Endothelial cell of umbilical vein (primary cell): ENCODE data around the gene WDR86. TPM values are rescaled to one million over a fixed set of nuclear protein-coding genes. Genes with fewer than 3 reads are reported as not detected.

Source experiments
- BruUV-seq: library from RNA; stranded (reverse); fragments of 400-500 nt; replicated peaks from 2 replicates; lab custom pipeline; 2021; lab: Mats Ljungman, UMichigan
- CTCF ChIA-PET: fragments of 300-600, 350-600 bp; sonication (Branson Sonifier 250); formaldehyde crosslinking; loops from one replicate; lab custom pipeline; 2021; ENCODE audit warnings: antibody characterized with exemption, inconsistent platforms; lab: Charles Lee
- POLR2A ChIA-PET: fragments of 300-600, 350-600 bp; sonication (Branson Sonifier 250); formaldehyde crosslinking; loops from one replicate; lab custom pipeline; 2021; ENCODE audit warnings: antibody characterized with exemption, inconsistent platforms; lab: Charles Lee
- DNase-seq: peaks from one replicate; pipeline ENCODE4 v3.0.0-alpha.2; 2011; ENCODE audit warnings: low read depth, low spot score
- FAIRE-seq: peaks from 2 replicates; lab custom pipeline; 2011; peaks lifted over from hg19 to GRCh38; lab: Jason Lieb, UNC
- H2AFZ ChIP-seq: 2 replicates; pipeline ENCODE4 v1.6.0; 2012; ENCODE audit warnings: low read depth, low read length, control low read depth, inconsistent platforms
- H3K27ac ChIP-seq: 2 replicates; pipeline ENCODE4 v1.5.1; 2011; ENCODE audit warnings: low read depth, mild to moderate bottlenecking, control low read depth, low read length, moderate library complexity; ENCODE audit not compliant: insufficient read depth
- H3K27me3 ChIP-seq, 2 experiments: 2 replicates each; pipeline versions ENCODE4 v1.6.0 to v1.6.1; 2011; ENCODE audit warnings: low read length in 2 of 2, mixed read lengths in 1 of 2; ENCODE audit not compliant: control insufficient read depth in 2 of 2, insufficient read depth in 2 of 2
- H3K36me3 ChIP-seq, 2 experiments: 2 replicates in 1 of 2; 3 replicates in 1 of 2; pipeline ENCODE4 v1.5.1; 2011; ENCODE audit warnings: low read length in 2 of 2, mild to moderate bottlenecking in 1 of 2, moderate library complexity in 1 of 2; ENCODE audit not compliant: control insufficient read depth in 2 of 2, insufficient read depth in 2 of 2; ENCODE audit errors: extremely low read depth in 1 of 2
- H3K4me1 ChIP-seq: 3 replicates; pipeline ENCODE4 v1.5.1; 2011; ENCODE audit warnings: mild to moderate bottlenecking, low read length; ENCODE audit not compliant: control insufficient read depth, insufficient read depth; ENCODE audit errors: extremely low read depth
- H3K4me2 ChIP-seq: 2 replicates; pipeline ENCODE4 v1.6.1; 2011; ENCODE audit warnings: low read length, control low read depth, mixed read lengths; ENCODE audit not compliant: insufficient read depth
- H3K4me3 ChIP-seq, 3 experiments: fragments of 200-600 bp in 1 of 3; sonication (generic), shearing (Covaris generic) in 1 of 3; replicated peaks in 1 of 3; 2 replicates each; pipeline ENCODE4 v1.5.1; 2011 to 2016; ENCODE audit warnings: control low read depth in 3 of 3, low read length in 3 of 3, mild to moderate bottlenecking in 2 of 3, inconsistent platforms in 1 of 3, low read depth in 1 of 3, moderate library complexity in 1 of 3; ENCODE audit not compliant: insufficient read depth in 1 of 3
- H3K79me2 ChIP-seq: 2 replicates; pipeline ENCODE4 v1.6.0; 2012; ENCODE audit warnings: low read length, inconsistent platforms; ENCODE audit not compliant: control insufficient read depth, insufficient read depth
- H3K9ac ChIP-seq: replicated peaks from 2 replicates; pipeline ENCODE3; 2011; ENCODE audit warnings: low read length, control low read depth; ENCODE audit not compliant: insufficient read depth; ENCODE audit errors: extremely low read depth
- H3K9me1 ChIP-seq: replicated peaks from 3 replicates; pipeline ENCODE4 v1.6.0; 2011; ENCODE audit warnings: mild to moderate bottlenecking, low read length; ENCODE audit not compliant: control insufficient read depth, insufficient read depth; ENCODE audit errors: extremely low read depth
- H3K9me3 ChIP-seq: replicated peaks from 2 replicates; pipeline ENCODE4 v1.5.1; 2012; ENCODE audit warnings: low read length, inconsistent platforms; ENCODE audit not compliant: control insufficient read depth, insufficient read depth
- H4K20me1 ChIP-seq: replicated peaks from 2 replicates; pipeline ENCODE3; 2011; ENCODE audit warnings: mild to moderate bottlenecking, low read length; ENCODE audit not compliant: control insufficient read depth, insufficient read depth; ENCODE audit errors: extremely low read depth
- EZH2 ChIP-seq: IDR thresholded peaks from 2 replicates; pipeline ENCODE4 v1.6.1; 2012; ENCODE audit warnings: borderline replicate concordance, low read depth, mild to moderate bottlenecking, moderate library complexity, low read length, inconsistent platforms; ENCODE audit not compliant: severe bottlenecking
- FOS ChIP-seq: IDR thresholded peaks from 2 replicates; pipeline ENCODE4 v1.6.1; 2011; ENCODE audit warnings: mild to moderate bottlenecking, low read length, moderate library complexity, borderline replicate concordance; ENCODE audit not compliant: insufficient read depth
- GATA2 ChIP-seq: IDR thresholded peaks from 2 replicates; pipeline ENCODE4 v1.7.0; 2011; ENCODE audit warnings: low read depth, mild to moderate bottlenecking, moderate library complexity, mixed read lengths, low read length; ENCODE audit not compliant: insufficient read length, insufficient read depth
- JUN ChIP-seq: IDR thresholded peaks from 2 replicates; pipeline ENCODE4 v1.6.1; 2011; ENCODE audit warnings: borderline replicate concordance, low read depth; ENCODE audit not compliant: insufficient read length, insufficient read depth
- MYC ChIP-seq: IDR thresholded peaks from one replicate; pipeline ENCODE4 v1.6.1; 2011; ENCODE audit warnings: mild to moderate bottlenecking, low read depth, low read length
- POLR2A ChIP-seq: IDR thresholded peaks from 2 replicates; pipeline ENCODE4 v1.6.1; 2012; ENCODE audit warnings: low read depth, mild to moderate bottlenecking, control low read depth, low read length
- POLR2AphosphoS5 ChIP-seq: IDR thresholded peaks from 2 replicates; pipeline ENCODE4 v1.6.1; 2012; ENCODE audit warnings: low read depth, mild to moderate bottlenecking, control low read depth, low read length, moderate library complexity; ENCODE audit not compliant: insufficient read depth
- dilution Hi-C: fragments of 300-500 bp; cut with MboI; formaldehyde crosslinking; loops from one replicate; pipeline ENCODE4 v1.15.0; 2019; ENCODE audit warnings: low sequenced_read_pairs; ENCODE audit not compliant: extremely low pct_ligation_motif_present
- intact Hi-C: fragments of 100-400 bp; cut with micrococcal nuclease; formaldehyde crosslinking; loops from one replicate; pipeline ENCODE4 v1.10.0; 2022
- polyA plus RNA-seq, 4 experiments: library from polyadenylated mRNA; depleted of rRNA in 3 of 4; stranded (reverse) in 3 of 4; unstranded in 1 of 4; fragments of >200 nt; gene quantifications; 2 replicates each; pipeline versions ENCODE4 v1.2.1 to v1.2.3, GENCODE V29; 2011 to 2012; ENCODE audit warnings: missing spikeins in 1 of 4
- total RNA-seq: library from RNA; stranded (reverse); gene quantifications from 2 replicates; pipeline ENCODE4 v1.2.3, GENCODE V29; 2021
- TF ChIP-seq, protein P1 (sequence below): IDR thresholded peaks from 2 replicates; pipeline ENCODE4 v1.6.1; 2011; ENCODE audit not compliant: insufficient read depth, insufficient read length
- TF ChIP-seq, protein P2 (sequence below), 2 donors: IDR thresholded peaks; 1 replicate in 1 of 2; 2 replicates in 1 of 2; pipeline ENCODE4 v1.5.1; 2011; ENCODE audit warnings: low read length in 2 of 2, mild to moderate bottlenecking in 2 of 2, moderate library complexity in 2 of 2, control low read depth in 1 of 2, inconsistent platforms in 1 of 2, low read depth in 1 of 2; ENCODE audit not compliant: insufficient read depth in 1 of 2; ENCODE audit errors: extremely low read depth in 1 of 2

WDR86 gene
- total and polyA plus RNA-seq, 2 donors (not counting 3 experiments of a cell fraction or from before 2014, with no cell fraction given): not detected

DNA sequence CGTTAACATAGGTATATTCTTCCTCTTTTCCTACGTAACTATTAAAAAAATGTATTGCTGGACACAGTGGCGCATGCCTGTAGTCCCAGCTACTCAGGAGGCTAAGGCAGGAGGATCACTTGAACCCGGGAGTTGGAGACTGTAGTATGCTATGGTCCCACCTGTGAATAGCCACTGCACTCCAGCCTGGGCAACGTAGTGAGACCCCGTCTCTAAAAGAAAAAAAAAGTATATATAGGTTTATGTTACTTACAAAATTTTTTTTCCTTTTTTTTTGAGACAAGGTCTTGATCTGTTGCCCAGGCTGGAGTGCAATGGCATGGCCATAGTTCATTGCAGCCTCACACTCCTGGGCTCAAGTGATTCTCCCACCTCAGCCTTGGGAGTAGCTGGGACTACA is 62.6 kb downstream of the WDR86 start:
- BruUV-seq: no TSS peak
- POLR2A ChIA-PET: no interaction called here
- no peak overlapping the region for H2AFZ ChIP-seq
- H3K4me3 ChIP-seq: no peak overlapping the region
- no peaks in the 10 kb centered on the region for H3K9me1 ChIP-seq
- DNase-seq: no peak
- no peak overlapping the region for H3K9ac ChIP-seq
- H3K79me2 ChIP-seq: peaks cover 15% of the 10 kb centered on the region
- no peak for FAIRE-seq
- peaks cover 13 to 15% of the 10 kb centered on the region in 2 experiments for H3K36me3 ChIP-seq
- dilution Hi-C loops: no loop called here
- no peaks in the 10 kb centered on the region for H3K27me3 ChIP-seq
- H3K9me3 ChIP-seq: no peaks in the 10 kb centered on the region
- CTCF ChIA-PET: no interaction called here
- no peaks in the 10 kb centered on the region for H4K20me1 ChIP-seq
- no peak overlapping the region for H3K27ac ChIP-seq
- peaks cover 10% of the 10 kb centered on the region for H3K4me1 ChIP-seq
- TF ChIP-seq FOS (no peak), POLR2AphosphoS5 (no peak), MYC (no peak), EZH2 (no peak), GATA2 (no peak), POLR2A (no peak), JUN (no peak)
- TF ChIP-seq, protein P1, sequence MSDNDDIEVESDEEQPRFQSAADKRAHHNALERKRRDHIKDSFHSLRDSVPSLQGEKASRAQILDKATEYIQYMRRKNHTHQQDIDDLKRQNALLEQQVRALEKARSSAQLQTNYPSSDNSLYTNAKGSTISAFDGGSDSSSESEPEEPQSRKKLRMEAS: no peak
- TF ChIP-seq, protein P2, sequence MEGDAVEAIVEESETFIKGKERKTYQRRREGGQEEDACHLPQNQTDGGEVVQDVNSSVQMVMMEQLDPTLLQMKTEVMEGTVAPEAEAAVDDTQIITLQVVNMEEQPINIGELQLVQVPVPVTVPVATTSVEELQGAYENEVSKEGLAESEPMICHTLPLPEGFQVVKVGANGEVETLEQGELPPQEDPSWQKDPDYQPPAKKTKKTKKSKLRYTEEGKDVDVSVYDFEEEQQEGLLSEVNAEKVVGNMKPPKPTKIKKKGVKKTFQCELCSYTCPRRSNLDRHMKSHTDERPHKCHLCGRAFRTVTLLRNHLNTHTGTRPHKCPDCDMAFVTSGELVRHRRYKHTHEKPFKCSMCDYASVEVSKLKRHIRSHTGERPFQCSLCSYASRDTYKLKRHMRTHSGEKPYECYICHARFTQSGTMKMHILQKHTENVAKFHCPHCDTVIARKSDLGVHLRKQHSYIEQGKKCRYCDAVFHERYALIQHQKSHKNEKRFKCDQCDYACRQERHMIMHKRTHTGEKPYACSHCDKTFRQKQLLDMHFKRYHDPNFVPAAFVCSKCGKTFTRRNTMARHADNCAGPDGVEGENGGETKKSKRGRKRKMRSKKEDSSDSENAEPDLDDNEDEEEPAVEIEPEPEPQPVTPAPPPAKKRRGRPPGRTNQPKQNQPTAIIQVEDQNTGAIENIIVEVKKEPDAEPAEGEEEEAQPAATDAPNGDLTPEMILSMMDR (IDR thresholded peaks at IDR 0.05; ENCODE audit: extremely low read depth in 1 of 2, insufficient read depth in 1 of 2, low read depth in 1 of 2, low read length in 2 of 2): no peak
- no peak overlapping the region for H3K4me2 ChIP-seq
- intact Hi-C loops: no loop called here
